ENCODE measurements around the gene THSD7A.

The THSD7A gene

GRCh38 chr7:11699666-11700065 is 132.3 kb downstream of the THSD7A start:
- H3K9me3 ChIP-seq (ENCODE audit: low read length): no peaks in the 10 kb centered on the region
- no peak overlapping the region for H3K9ac ChIP-seq (ENCODE audit: low read length)
- H3K27me3 ChIP-seq (ENCODE audit: control insufficient read depth in 1 of 2, insufficient read depth in 2 of 2, low read length in 2 of 2): no peaks in the 10 kb centered on the region
- H3K4me3 ChIP-seq (ENCODE audit: low read depth in 1 of 2, low read length in 2 of 2): no peak overlapping the region
- H3K4me1 ChIP-seq (ENCODE audit: insufficient read depth, low read length): no peaks in the 10 kb centered on the region
- H3K36me3 ChIP-seq (ENCODE audit: insufficient read depth, low read length): no peaks in the 10 kb centered on the region
- H3K27ac ChIP-seq (ENCODE audit: low read depth, low read length): no peak overlapping the region

- Histone ChIP-seq H3K4me3 (ENCODE audit: low read depth in 1 of 2, low read length in 2 of 2) (no peak overlapping the region), H3K27me3 (ENCODE audit: control insufficient read depth in 1 of 2, insufficient read depth in 2 of 2, low read length in 2 of 2) (no peaks in the 10 kb centered on the region), H3K27ac (ENCODE audit: low read depth, low read length) (no peak overlapping the region)
These were observed 133.6 kb downstream of the THSD7A start for GRCh38 chr7:11698384-11698871.

GRCh38 chr7:11690395-11690794 is 141.6 kb downstream of the THSD7A start:
- H3K27ac ChIP-seq (ENCODE audit: low read depth, low read length): no peak overlapping the region
- H3K9ac ChIP-seq (ENCODE audit: low read length): no peak overlapping the region
- no peaks in the 10 kb centered on the region for H3K27me3 ChIP-seq (ENCODE audit: control insufficient read depth in 1 of 2, insufficient read depth in 2 of 2, low read length in 2 of 2)
- no peaks in the 10 kb centered on the region for H3K36me3 ChIP-seq (ENCODE audit: insufficient read depth, low read length)
- H3K4me3 ChIP-seq (ENCODE audit: low read depth in 1 of 2, low read length in 2 of 2): no peak overlapping the region
- H3K4me1 ChIP-seq (ENCODE audit: insufficient read depth, low read length): no peaks in the 10 kb centered on the region
- H3K9me3 ChIP-seq (ENCODE audit: low read length): no peaks in the 10 kb centered on the region

More at GRCh38 chr7:11698384-11698871, 133.6 kb downstream of the THSD7A start:
- no peaks in the 10 kb centered on the region for H3K36me3 ChIP-seq (ENCODE audit: insufficient read depth, low read length)
- H3K9ac ChIP-seq (ENCODE audit: low read length): no peak overlapping the region
- no peaks in the 10 kb centered on the region for H3K4me1 ChIP-seq (ENCODE audit: insufficient read depth, low read length)
- H3K9me3 ChIP-seq (ENCODE audit: low read length): no peaks in the 10 kb centered on the region

- no peaks in the 10 kb centered on the region for H3K36me3 ChIP-seq (ENCODE audit: insufficient read depth, low read length)
These were observed 142.9 kb downstream of the THSD7A start for GRCh38 chr7:11689096-11689495.

GRCh38 chr7:11681461-11681860 is 150.5 kb downstream of the THSD7A start:
- Histone ChIP-seq H3K4me1 (ENCODE audit: insufficient read depth, low read length) (no peaks in the 10 kb centered on the region), H3K27ac (ENCODE audit: low read depth, low read length) (no peak overlapping the region), H3K36me3 (ENCODE audit: insufficient read depth, low read length) (no peaks in the 10 kb centered on the region), H3K9me3 (ENCODE audit: low read length) (peaks cover 6% of the 10 kb centered on the region), H3K27me3 (ENCODE audit: control insufficient read depth in 1 of 2, insufficient read depth in 2 of 2, low read length in 2 of 2) (no peaks in the 10 kb centered on the region), H3K9ac (ENCODE audit: low read length) (no peak overlapping the region), H3K4me3 (ENCODE audit: low read depth in 1 of 2, low read length in 2 of 2) (no peak overlapping the region)

More at GRCh38 chr7:11689096-11689495, 142.9 kb downstream of the THSD7A start:
- Histone ChIP-seq H3K4me1 (ENCODE audit: insufficient read depth, low read length) (no peaks in the 10 kb centered on the region), H3K27me3 (ENCODE audit: control insufficient read depth in 1 of 2, insufficient read depth in 2 of 2, low read length in 2 of 2) (no peaks in the 10 kb centered on the region), H3K4me3 (ENCODE audit: low read depth in 1 of 2, low read length in 2 of 2) (no peak overlapping the region), H3K27ac (ENCODE audit: low read depth, low read length) (no peak overlapping the region), H3K9ac (ENCODE audit: low read length) (no peak overlapping the region), H3K9me3 (ENCODE audit: low read length) (peaks cover 4% of the 10 kb centered on the region)

- no peak overlapping the region for H3K9ac ChIP-seq (ENCODE audit: low read length)
- no peaks in the 10 kb centered on the region for H3K27me3 ChIP-seq (ENCODE audit: control insufficient read depth in 1 of 2, insufficient read depth in 2 of 2, low read length in 2 of 2)
- no peaks in the 10 kb centered on the region for H3K9me3 ChIP-seq (ENCODE audit: low read length)
- no peaks in the 10 kb centered on the region for H3K4me1 ChIP-seq (ENCODE audit: insufficient read depth, low read length)
- no peaks in the 10 kb centered on the region for H3K36me3 ChIP-seq (ENCODE audit: insufficient read depth, low read length)
- no peak overlapping the region for H3K27ac ChIP-seq (ENCODE audit: low read depth, low read length)
- no peak overlapping the region for H3K4me3 ChIP-seq (ENCODE audit: low read depth in 1 of 2, low read length in 2 of 2)
These were observed 156.8 kb downstream of the THSD7A start for GRCh38 chr7:11675163-11675562.

GRCh38 chr7:11668727-11669126 is 163.3 kb downstream of the THSD7A start:
- no peaks in the 10 kb centered on the region for H3K27me3 ChIP-seq (ENCODE audit: control insufficient read depth in 1 of 2, insufficient read depth in 2 of 2, low read length in 2 of 2)
- no peaks in the 10 kb centered on the region for H3K9me3 ChIP-seq (ENCODE audit: low read length)
- no peaks in the 10 kb centered on the region for H3K4me1 ChIP-seq (ENCODE audit: insufficient read depth, low read length)
- H3K27ac ChIP-seq (ENCODE audit: low read depth, low read length): no peak overlapping the region
- no peak overlapping the region for H3K4me3 ChIP-seq (ENCODE audit: low read depth in 1 of 2, low read length in 2 of 2)
- H3K9ac ChIP-seq (ENCODE audit: low read length): no peak overlapping the region
- no peaks in the 10 kb centered on the region for H3K36me3 ChIP-seq (ENCODE audit: insufficient read depth, low read length)

- Histone ChIP-seq H3K27ac (ENCODE audit: low read depth, low read length) (no peak overlapping the region), H3K4me3 (ENCODE audit: low read depth in 1 of 2, low read length in 2 of 2) (no peak overlapping the region), H3K4me1 (ENCODE audit: insufficient read depth, low read length) (no peaks in the 10 kb centered on the region), H3K27me3 (ENCODE audit: control insufficient read depth in 1 of 2, insufficient read depth in 2 of 2, low read length in 2 of 2) (no peaks in the 10 kb centered on the region), H3K9ac (ENCODE audit: low read length) (no peak overlapping the region), H3K9me3 (ENCODE audit: low read length) (no peaks in the 10 kb centered on the region), H3K36me3 (ENCODE audit: insufficient read depth, low read length) (no peaks in the 10 kb centered on the region)
These were observed 164.2 kb downstream of the THSD7A start for GRCh38 chr7:11667810-11668185.

- no peaks in the 10 kb centered on the region for H3K27me3 ChIP-seq (ENCODE audit: control insufficient read depth in 1 of 2, insufficient read depth in 2 of 2, low read length in 2 of 2)
- no peak overlapping the region for H3K4me3 ChIP-seq (ENCODE audit: low read depth in 1 of 2, low read length in 2 of 2)
- H3K27ac ChIP-seq (ENCODE audit: low read depth, low read length): no peak overlapping the region
- H3K4me1 ChIP-seq (ENCODE audit: insufficient read depth, low read length): no peaks in the 10 kb centered on the region
- no peaks in the 10 kb centered on the region for H3K9me3 ChIP-seq (ENCODE audit: low read length)
- no peak overlapping the region for H3K9ac ChIP-seq (ENCODE audit: low read length)
- H3K36me3 ChIP-seq (ENCODE audit: insufficient read depth, low read length): no peaks in the 10 kb centered on the region
These were observed 164.8 kb downstream of the THSD7A start for GRCh38 chr7:11667071-11667809.

GRCh38 chr7:11665357-11665756 is 166.6 kb downstream of the THSD7A start:
- no peaks in the 10 kb centered on the region for H3K4me1 ChIP-seq (ENCODE audit: insufficient read depth, low read length)
- H3K36me3 ChIP-seq (ENCODE audit: insufficient read depth, low read length): no peaks in the 10 kb centered on the region
- H3K9ac ChIP-seq (ENCODE audit: low read length): no peak overlapping the region
- no peak overlapping the region for H3K27ac ChIP-seq (ENCODE audit: low read depth, low read length)
- no peaks in the 10 kb centered on the region for H3K9me3 ChIP-seq (ENCODE audit: low read length)
- no peak overlapping the region for H3K4me3 ChIP-seq (ENCODE audit: low read depth in 1 of 2, low read length in 2 of 2)
- H3K27me3 ChIP-seq (ENCODE audit: control insufficient read depth in 1 of 2, insufficient read depth in 2 of 2, low read length in 2 of 2): no peaks in the 10 kb centered on the region

- no peak overlapping the region for H3K9ac ChIP-seq (ENCODE audit: low read length)
- no peaks in the 10 kb centered on the region for H3K4me1 ChIP-seq (ENCODE audit: insufficient read depth, low read length)
- no peak overlapping the region for H3K27ac ChIP-seq (ENCODE audit: low read depth, low read length)
- no peaks in the 10 kb centered on the region for H3K27me3 ChIP-seq (ENCODE audit: control insufficient read depth in 1 of 2, insufficient read depth in 2 of 2, low read length in 2 of 2)
- H3K9me3 ChIP-seq (ENCODE audit: low read length): no peaks in the 10 kb centered on the region
- no peak overlapping the region for H3K4me3 ChIP-seq (ENCODE audit: low read depth in 1 of 2, low read length in 2 of 2)
- H3K36me3 ChIP-seq (ENCODE audit: insufficient read depth, low read length): no peaks in the 10 kb centered on the region
These were observed 176.4 kb downstream of the THSD7A start for GRCh38 chr7:11655642-11656041.

GRCh38 chr7:11655163-11655562 is 176.8 kb downstream of the THSD7A start:
- no peak overlapping the region for H3K9ac ChIP-seq (ENCODE audit: low read length)
- H3K36me3 ChIP-seq (ENCODE audit: insufficient read depth, low read length): no peaks in the 10 kb centered on the region
- no peaks in the 10 kb centered on the region for H3K27me3 ChIP-seq (ENCODE audit: control insufficient read depth in 1 of 2, insufficient read depth in 2 of 2, low read length in 2 of 2)
- H3K27ac ChIP-seq (ENCODE audit: low read depth, low read length): no peak overlapping the region
- no peaks in the 10 kb centered on the region for H3K9me3 ChIP-seq (ENCODE audit: low read length)
- no peaks in the 10 kb centered on the region for H3K4me1 ChIP-seq (ENCODE audit: insufficient read depth, low read length)
- H3K4me3 ChIP-seq (ENCODE audit: low read depth in 1 of 2, low read length in 2 of 2): no peak overlapping the region

Measured in muscle layer of colon (tissue), 2 donors.